Uterus (tissue), 2 donors: ENCODE data around the gene LIMS2.

ENCODE experiments used
- POLR2A ChIP-seq, 2 donors: fragments of 450-650 bp; IDR thresholded peaks; one replicate each; pipeline ENCODE4 v1.6.1; 2016; ENCODE audit warnings: antibody characterized with exemption in 2 of 2, mild to moderate bottlenecking in 1 of 2, moderate library complexity in 1 of 2
- TF ChIP-seq, protein P1 (sequence below), 4 experiments: fragments of 200-600 bp in 2 of 4; fragments of 450-650 bp in 2 of 4; sonication (generic) in 2 of 4; IDR thresholded peaks; one replicate each; pipeline ENCODE4 v1.5.1; 2016 to 2019; ENCODE audit warnings: antibody characterized with exemption in 4 of 4, mild to moderate bottlenecking in 2 of 4, moderate library complexity in 1 of 4

DNA sequence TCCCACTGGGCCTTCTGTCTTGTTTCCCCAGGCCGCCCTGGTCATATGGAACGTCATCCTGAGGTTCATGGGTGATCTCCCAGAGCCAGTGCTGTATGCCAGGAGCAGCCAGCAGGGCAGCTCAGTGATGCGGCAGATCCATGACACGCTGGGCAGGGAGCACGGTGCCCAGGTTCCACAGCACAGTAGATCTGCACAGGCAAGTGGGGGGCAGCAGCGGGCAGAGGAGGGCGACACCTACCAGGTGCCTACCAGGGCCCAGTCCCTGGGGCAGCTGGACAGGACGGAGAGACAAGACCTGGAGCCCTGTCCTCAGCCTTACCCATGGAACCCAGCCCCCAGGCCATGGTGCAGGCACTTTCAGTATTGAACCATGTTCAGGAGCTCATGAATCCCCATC lies 65.5 kb downstream of the LIMS2 start:
- TF ChIP-seq POLR2A (IDR thresholded peaks at IDR 0.05) = no peak
- TF ChIP-seq, protein P1, sequence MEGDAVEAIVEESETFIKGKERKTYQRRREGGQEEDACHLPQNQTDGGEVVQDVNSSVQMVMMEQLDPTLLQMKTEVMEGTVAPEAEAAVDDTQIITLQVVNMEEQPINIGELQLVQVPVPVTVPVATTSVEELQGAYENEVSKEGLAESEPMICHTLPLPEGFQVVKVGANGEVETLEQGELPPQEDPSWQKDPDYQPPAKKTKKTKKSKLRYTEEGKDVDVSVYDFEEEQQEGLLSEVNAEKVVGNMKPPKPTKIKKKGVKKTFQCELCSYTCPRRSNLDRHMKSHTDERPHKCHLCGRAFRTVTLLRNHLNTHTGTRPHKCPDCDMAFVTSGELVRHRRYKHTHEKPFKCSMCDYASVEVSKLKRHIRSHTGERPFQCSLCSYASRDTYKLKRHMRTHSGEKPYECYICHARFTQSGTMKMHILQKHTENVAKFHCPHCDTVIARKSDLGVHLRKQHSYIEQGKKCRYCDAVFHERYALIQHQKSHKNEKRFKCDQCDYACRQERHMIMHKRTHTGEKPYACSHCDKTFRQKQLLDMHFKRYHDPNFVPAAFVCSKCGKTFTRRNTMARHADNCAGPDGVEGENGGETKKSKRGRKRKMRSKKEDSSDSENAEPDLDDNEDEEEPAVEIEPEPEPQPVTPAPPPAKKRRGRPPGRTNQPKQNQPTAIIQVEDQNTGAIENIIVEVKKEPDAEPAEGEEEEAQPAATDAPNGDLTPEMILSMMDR (IDR thresholded peaks at IDR 0.05) = no peak
